ENCODE measurements around the gene MPG. TPM values are rescaled to one million over a fixed set of nuclear protein-coding genes. Genes with fewer than 3 reads are reported as not detected.

The MPG gene
- total RNA-seq, 6 experiments from 2014 or later, result 92.3 to 104 (median 96.9) TPM

DNA sequence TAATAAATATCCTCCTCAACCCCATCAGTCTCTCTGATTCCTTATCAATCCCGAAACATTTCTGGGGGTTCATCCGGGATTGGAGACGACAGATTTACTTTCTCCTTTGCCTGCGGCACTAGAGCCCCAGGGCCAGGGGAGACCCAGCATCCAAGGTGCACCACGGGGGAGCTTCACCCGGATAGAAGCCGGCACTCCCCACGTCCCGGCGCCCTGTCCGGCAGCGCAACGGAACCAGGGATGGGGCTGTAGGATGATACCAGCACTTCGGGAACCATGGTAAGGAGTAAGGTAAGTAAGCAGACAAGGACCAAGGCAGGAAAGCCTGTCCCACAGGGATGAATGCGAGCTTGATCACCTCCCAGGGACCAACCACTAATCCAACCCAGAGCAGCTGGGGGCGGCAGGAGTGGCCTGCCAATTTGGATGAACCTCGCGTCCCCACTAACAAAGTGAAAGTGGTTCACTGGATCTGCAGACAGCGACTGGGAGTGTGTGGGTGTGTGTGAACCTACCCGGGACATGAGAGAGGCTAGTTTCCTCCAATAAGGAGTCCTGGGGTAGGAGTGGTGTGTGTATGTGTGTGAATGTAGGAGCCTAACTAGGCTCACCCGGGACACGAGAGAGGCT, 36.5 kb upstream of the MPG start:
- no peak overlapping the region for H3K27ac Mint-ChIP-seq
- DNase-seq, result no peak
- H3K36me3 Mint-ChIP-seq (ENCODE audit: low read depth), result peaks cover 18% of the 10 kb centered on the region

DNA sequence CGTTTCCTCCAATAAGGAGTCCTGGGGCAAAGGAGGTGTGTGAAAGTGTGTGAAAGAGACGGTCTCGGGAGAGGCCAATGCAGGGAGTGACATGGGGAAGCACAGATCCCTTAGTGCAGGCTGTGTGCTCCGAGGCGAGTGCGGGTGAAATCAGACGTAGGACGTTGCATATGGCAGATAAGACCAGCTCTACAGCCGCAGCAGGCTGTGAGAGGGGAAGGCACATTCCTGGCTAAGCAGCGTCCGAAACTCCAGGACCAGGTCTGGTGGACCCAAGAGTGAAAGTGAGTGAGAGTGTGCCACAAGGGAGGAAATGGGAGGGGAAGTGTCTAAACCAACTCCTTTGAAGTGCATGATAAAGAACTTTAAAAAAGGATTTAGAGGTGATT, 36.0 kb upstream of the MPG start:
- Mint-ChIP-seq H3K27ac (no peak overlapping the region), H3K4me1 (ENCODE audit: low read depth) (no peaks in the 10 kb centered on the region), H3K27me3 (ENCODE audit: insufficient read depth) (no peaks in the 10 kb centered on the region), H3K4me3 (no peak overlapping the region), H3K9me3 (no peaks in the 10 kb centered on the region), H3K36me3 (ENCODE audit: low read depth) (peaks cover 18% of the 10 kb centered on the region)
- TF ChIP-seq, protein P1, sequence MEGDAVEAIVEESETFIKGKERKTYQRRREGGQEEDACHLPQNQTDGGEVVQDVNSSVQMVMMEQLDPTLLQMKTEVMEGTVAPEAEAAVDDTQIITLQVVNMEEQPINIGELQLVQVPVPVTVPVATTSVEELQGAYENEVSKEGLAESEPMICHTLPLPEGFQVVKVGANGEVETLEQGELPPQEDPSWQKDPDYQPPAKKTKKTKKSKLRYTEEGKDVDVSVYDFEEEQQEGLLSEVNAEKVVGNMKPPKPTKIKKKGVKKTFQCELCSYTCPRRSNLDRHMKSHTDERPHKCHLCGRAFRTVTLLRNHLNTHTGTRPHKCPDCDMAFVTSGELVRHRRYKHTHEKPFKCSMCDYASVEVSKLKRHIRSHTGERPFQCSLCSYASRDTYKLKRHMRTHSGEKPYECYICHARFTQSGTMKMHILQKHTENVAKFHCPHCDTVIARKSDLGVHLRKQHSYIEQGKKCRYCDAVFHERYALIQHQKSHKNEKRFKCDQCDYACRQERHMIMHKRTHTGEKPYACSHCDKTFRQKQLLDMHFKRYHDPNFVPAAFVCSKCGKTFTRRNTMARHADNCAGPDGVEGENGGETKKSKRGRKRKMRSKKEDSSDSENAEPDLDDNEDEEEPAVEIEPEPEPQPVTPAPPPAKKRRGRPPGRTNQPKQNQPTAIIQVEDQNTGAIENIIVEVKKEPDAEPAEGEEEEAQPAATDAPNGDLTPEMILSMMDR (IDR thresholded peaks at IDR 0.05), result no peak
- DNase-seq, result no peak

More for the DNA sequence above, 36.5 kb upstream of the MPG start:
- TF ChIP-seq, protein P1 (IDR thresholded peaks at IDR 0.05), result no peak
- no peaks in the 10 kb centered on the region for H3K27me3 Mint-ChIP-seq (ENCODE audit: insufficient read depth)
- H3K4me3 Mint-ChIP-seq, result no peak overlapping the region
- no peaks in the 10 kb centered on the region for H3K4me1 Mint-ChIP-seq (ENCODE audit: low read depth)
- H3K9me3 Mint-ChIP-seq, result no peaks in the 10 kb centered on the region

DNA sequence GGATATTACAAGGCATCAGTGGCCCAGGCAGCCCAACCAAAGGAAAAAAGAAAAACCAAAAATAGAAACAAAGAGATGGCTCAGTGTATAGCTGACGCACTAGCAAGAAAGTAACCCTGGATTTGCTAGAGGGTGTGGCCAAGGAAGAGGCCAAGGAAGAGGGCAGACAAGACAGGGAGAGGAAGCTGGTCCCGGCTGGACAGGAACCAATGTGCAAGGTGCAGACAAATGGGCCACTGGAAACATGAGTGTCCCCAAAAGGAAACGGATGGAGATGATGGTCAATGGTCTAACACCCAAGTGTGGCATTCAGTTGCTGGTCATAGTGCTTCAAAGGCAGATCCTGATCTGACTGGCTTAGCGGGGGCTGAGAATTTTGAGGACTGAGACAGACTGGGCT, 35.3 kb upstream of the MPG start:
- no peaks in the 10 kb centered on the region for H3K27me3 Mint-ChIP-seq (ENCODE audit: insufficient read depth)
- H3K4me1 Mint-ChIP-seq (ENCODE audit: low read depth), result no peaks in the 10 kb centered on the region
- peaks cover 18% of the 10 kb centered on the region for H3K36me3 Mint-ChIP-seq (ENCODE audit: low read depth)
- no peak overlapping the region for H3K27ac Mint-ChIP-seq
- no peak overlapping the region for H3K4me3 Mint-ChIP-seq
- TF ChIP-seq, protein P1 (IDR thresholded peaks at IDR 0.05), result no peak
- DNase-seq, result no peak
- no peaks in the 10 kb centered on the region for H3K9me3 Mint-ChIP-seq

- Mint-ChIP-seq H3K27me3 (ENCODE audit: insufficient read depth) (no peaks in the 10 kb centered on the region), H3K36me3 (ENCODE audit: low read depth) (peaks cover 21% of the 10 kb centered on the region), H3K9me3 (no peaks in the 10 kb centered on the region), H3K4me3 (no peak overlapping the region), H3K27ac (no peak overlapping the region), H3K4me1 (ENCODE audit: low read depth) (no peaks in the 10 kb centered on the region)
- TF ChIP-seq, protein P1 (IDR thresholded peaks at IDR 0.05), result no peak
- DNase-seq, result no peak
These were observed 34.7 kb upstream of the MPG start for GRCh38 chr16:43294-43693.

GRCh38 chr16:44655-45054, 33.4 kb upstream of the MPG start:
- no peaks in the 10 kb centered on the region for H3K9me3 Mint-ChIP-seq
- H3K27ac Mint-ChIP-seq, result no peak overlapping the region
- no peak overlapping the region for H3K4me3 Mint-ChIP-seq
- no peaks in the 10 kb centered on the region for H3K4me1 Mint-ChIP-seq (ENCODE audit: low read depth)
- DNase-seq, result no peak
- no peaks in the 10 kb centered on the region for H3K27me3 Mint-ChIP-seq (ENCODE audit: insufficient read depth)
- TF ChIP-seq, protein P1 (IDR thresholded peaks at IDR 0.05), result no peak
- peaks cover 24% of the 10 kb centered on the region for H3K36me3 Mint-ChIP-seq (ENCODE audit: low read depth)

Measured in HFFc6 (cell line).